Measurements from ENCODE around the gene PDE6G.

Gene PDE6G

DNA sequence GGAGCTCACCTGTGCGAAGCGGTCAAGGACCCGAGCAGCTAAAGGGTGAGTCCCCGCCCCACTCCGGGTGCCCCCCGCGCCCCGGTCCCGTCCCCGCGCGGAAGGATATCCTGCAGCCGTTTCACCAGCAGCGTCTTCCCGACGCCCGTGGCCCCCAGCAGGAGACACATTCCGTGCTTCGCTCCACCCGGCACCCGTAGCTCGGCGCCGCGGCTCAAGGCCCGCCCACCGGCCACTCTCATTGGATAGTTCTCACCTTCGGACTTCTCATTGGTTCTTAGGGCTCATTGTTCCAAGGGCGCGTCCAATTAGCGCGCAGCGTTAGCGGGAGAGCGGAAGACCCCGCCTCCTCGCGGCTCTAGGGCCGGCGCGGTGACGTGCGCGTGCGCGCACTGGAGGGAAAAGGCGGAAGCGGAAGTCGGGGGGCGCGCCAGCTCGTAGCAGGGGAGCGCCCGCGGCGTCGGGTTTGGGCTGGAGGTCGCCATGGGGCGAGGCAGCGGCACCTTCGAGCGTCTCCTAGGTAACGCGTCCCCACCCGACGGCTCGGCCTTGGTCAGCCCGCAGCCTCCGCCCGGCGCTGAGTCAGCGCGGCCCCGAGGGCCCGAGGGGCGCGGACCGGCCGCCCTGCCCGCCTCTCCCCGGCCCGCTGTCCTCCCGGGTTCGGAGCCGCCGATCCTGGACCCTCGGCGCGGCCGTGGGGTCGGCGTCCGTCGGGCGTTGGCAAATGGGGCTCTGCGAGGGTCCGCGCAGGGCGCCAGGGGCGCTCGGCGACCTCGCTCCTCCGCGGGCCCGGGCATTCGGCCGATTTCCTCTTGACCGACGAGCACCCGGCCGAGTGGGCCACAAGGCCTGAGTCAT, 27.5 kb upstream of the PDE6G start, which contains the start of the genes ARL16 and HGS (continued):
- TF ChIP-seq, protein P1, sequence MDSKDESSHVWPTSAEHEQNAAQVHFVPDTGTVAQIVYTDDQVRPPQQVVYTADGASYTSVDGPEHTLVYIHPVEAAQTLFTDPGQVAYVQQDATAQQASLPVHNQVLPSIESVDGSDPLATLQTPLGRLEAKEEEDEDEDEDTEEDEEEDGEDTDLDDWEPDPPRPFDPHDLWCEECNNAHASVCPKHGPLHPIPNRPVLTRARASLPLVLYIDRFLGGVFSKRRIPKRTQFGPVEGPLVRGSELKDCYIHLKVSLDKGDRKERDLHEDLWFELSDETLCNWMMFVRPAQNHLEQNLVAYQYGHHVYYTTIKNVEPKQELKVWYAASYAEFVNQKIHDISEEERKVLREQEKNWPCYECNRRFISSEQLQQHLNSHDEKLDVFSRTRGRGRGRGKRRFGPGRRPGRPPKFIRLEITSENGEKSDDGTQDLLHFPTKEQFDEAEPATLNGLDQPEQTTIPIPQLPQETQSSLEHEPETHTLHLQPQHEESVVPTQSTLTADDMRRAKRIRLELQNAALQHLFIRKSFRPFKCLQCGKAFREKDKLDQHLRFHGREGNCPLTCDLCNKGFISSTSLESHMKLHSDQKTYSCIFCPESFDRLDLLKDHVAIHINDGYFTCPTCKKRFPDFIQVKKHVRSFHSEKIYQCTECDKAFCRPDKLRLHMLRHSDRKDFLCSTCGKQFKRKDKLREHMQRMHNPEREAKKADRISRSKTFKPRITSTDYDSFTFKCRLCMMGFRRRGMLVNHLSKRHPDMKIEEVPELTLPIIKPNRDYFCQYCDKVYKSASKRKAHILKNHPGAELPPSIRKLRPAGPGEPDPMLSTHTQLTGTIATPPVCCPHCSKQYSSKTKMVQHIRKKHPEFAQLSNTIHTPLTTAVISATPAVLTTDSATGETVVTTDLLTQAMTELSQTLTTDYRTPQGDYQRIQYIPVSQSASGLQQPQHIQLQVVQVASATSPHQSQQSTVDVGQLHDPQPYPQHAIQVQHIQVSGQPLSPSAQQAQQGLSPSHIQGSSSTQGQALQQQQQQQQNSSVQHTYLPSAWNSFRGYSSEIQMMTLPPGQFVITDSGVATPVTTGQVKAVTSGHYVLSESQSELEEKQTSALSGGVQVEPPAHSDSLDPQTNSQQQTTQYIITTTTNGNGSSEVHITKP (tag by site-specific recombination; IDR thresholded peaks at IDR 0.05) = peak; percentile 59
- TF ChIP-seq, protein P2, sequence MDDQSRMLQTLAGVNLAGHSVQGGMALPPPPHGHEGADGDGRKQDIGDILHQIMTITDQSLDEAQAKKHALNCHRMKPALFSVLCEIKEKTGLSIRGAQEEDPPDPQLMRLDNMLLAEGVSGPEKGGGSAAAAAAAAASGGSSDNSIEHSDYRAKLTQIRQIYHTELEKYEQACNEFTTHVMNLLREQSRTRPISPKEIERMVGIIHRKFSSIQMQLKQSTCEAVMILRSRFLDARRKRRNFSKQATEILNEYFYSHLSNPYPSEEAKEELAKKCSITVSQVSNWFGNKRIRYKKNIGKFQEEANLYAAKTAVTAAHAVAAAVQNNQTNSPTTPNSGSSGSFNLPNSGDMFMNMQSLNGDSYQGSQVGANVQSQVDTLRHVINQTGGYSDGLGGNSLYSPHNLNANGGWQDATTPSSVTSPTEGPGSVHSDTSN (CRISPR knock-in tag; IDR thresholded peaks at IDR 0.05) = peak; percentile 60
- TF ChIP-seq ZNF114 (tag by site-specific recombination; IDR thresholded peaks at IDR 0.05) (no peak), ZNF785 (tag by site-specific recombination; IDR thresholded peaks at IDR 0.05) (no peak), ZNF404 (tag by site-specific recombination; IDR thresholded peaks at IDR 0.05) (no peak), SCRT2 (tag by site-specific recombination; IDR thresholded peaks at IDR 0.05) (no peak), KLF9 (tag by site-specific recombination; IDR thresholded peaks at IDR 0.05; ENCODE audit: low read depth) (peak; percentile 78; the same call in 1 of the 2 replicates), ZNF549 (tag by site-specific recombination; IDR thresholded peaks at IDR 0.05) (no peak), ZNF654 (tag by site-specific recombination; IDR thresholded peaks at IDR 0.05; ENCODE audit: low read depth) (no peak), ZXDB (tag by site-specific recombination; IDR thresholded peaks at IDR 0.05) (peak; percentile 73), ZNF488 (tag by site-specific recombination; IDR thresholded peaks at IDR 0.05) (no peak), ZNF76 (tag by site-specific recombination; IDR thresholded peaks at IDR 0.05; ENCODE audit: borderline replicate concordance, low read depth) (0 out of 2 replicates have a peak, but pooled peaks have one; percentile 58), ZNF660 (tag by site-specific recombination; IDR thresholded peaks at IDR 0.05) (peak; percentile 75; the same call in 1 of the 2 replicates), ZNF585B (tag by site-specific recombination; IDR thresholded peaks at IDR 0.05) (no peak), ZNF26 (tag by site-specific recombination; IDR thresholded peaks at IDR 0.05) (no peak), ZNF473 (tag by site-specific recombination; IDR thresholded peaks at IDR 0.05) (no peak), ZNF221 (tag by site-specific recombination; IDR thresholded peaks at IDR 0.05; ENCODE audit: borderline replicate concordance) (no peak), ZNF394 (tag by site-specific recombination; IDR thresholded peaks at IDR 0.05; ENCODE audit: borderline replicate concordance) (no peak), ZNF558 (tag by site-specific recombination; IDR thresholded peaks at IDR 0.05) (no peak), KLF10 (tag by site-specific recombination; IDR thresholded peaks at IDR 0.05) (peak; percentile 83)
- TF ChIP-seq, protein P3, sequence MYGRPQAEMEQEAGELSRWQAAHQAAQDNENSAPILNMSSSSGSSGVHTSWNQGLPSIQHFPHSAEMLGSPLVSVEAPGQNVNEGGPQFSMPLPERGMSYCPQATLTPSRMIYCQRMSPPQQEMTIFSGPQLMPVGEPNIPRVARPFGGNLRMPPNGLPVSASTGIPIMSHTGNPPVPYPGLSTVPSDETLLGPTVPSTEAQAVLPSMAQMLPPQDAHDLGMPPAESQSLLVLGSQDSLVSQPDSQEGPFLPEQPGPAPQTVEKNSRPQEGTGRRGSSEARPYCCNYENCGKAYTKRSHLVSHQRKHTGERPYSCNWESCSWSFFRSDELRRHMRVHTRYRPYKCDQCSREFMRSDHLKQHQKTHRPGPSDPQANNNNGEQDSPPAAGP (tag by site-specific recombination; IDR thresholded peaks at IDR 0.05) = 0 out of 2 replicates have a peak, but pooled peaks have one; percentile 34
